Activated CD8-positive, alpha-beta memory T cell treated with anti-CD3 and anti-CD28 coated beads, Interleukin-2, amount 10 ng/mL, durations not matched to agents 7 days and 5 days (primary cell): Measurements from ENCODE around the gene SERP1. TPM values are rescaled to one million over a fixed set of nuclear protein-coding genes. Genes with fewer than 3 reads are reported as not detected.

Experiments used
- ATAC-seq: fragments of 150-1000 bp; cut with Tn5 transposase; one replicate; pipeline ENCODE4 v1.10.0; 2021; ENCODE audit warnings: moderate library complexity
- CTCF ChIA-PET: fragments of 350-600 bp; sonication (Branson Sonifier 250); formaldehyde crosslinking; loops from one replicate; lab custom pipeline; 2021; ENCODE audit warnings: antibody characterized with exemption; lab: Charles Lee
- DNase-seq: peaks from one replicate; pipeline ENCODE4 v3.0.0-alpha.2; 2020
- H3K27ac Mint-ChIP-seq: one replicate; pipeline ENCODE4 v1.8.0; 2021; ENCODE audit warnings: mild to moderate bottlenecking, mixed read lengths
- H3K27me3 Mint-ChIP-seq: one replicate; pipeline ENCODE4 v1.8.0; 2021; ENCODE audit warnings: mixed read lengths
- H3K36me3 Mint-ChIP-seq: one replicate; pipeline ENCODE4 v1.8.0; 2021; ENCODE audit warnings: mild to moderate bottlenecking, mixed read lengths
- H3K4me1 Mint-ChIP-seq: one replicate; pipeline ENCODE4 v1.8.0; 2021; ENCODE audit warnings: mixed read lengths
- H3K4me3 Mint-ChIP-seq: one replicate; pipeline ENCODE4 v1.8.0; 2021; ENCODE audit warnings: mild to moderate bottlenecking, moderate library complexity, mixed read lengths
- H3K9me3 Mint-ChIP-seq: one replicate; pipeline ENCODE4 v1.8.0; 2022; ENCODE audit warnings: low read depth, mixed read lengths
- total RNA-seq, 2 experiments: library from RNA; stranded (reverse); gene quantifications; one replicate each; pipeline ENCODE4 v1.2.3, GENCODE V29; 2021

Gene SERP1
- total RNA-seq, 2 experiments from 2014 or later: 84.8 to 95.9 TPM

GRCh38 chr3:150555859-150556436 is 9.7 kb upstream of the SERP1 start:
- Mint-ChIP-seq H3K4me1 (peaks cover 36% of the 10 kb centered on the region), H3K27me3 (no peaks in the 10 kb centered on the region), H3K9me3 (no peaks in the 10 kb centered on the region), H3K36me3 (peaks cover 55% of the 10 kb centered on the region), H3K27ac (no peak overlapping the region), H3K4me3 (no peak overlapping the region)
- ATAC-seq (peak; percentile 20), DNase-seq (no peak)
- CTCF ChIA-PET: interaction anchor here (1.3 kb wide), 1 partner anchor 10 kb away, joined by 3 read pairs; the partner anchor contains the start of genes EIF2A and SERP1

- peak overlapping the region; percentile 92 for H3K4me3 Mint-ChIP-seq
- H3K4me1 Mint-ChIP-seq: peaks cover 57% of the 10 kb centered on the region
- DNase-seq (no peak), ATAC-seq (no peak)
- CTCF ChIA-PET: interaction anchor here (0.9 to 1.2 kb wide), 2 partner anchors 9 to 58 kb away, joined by 3 read pairs; no protein-coding TSS in a partner anchor
- H3K9me3 Mint-ChIP-seq: no peaks in the 10 kb centered on the region
- H3K27me3 Mint-ChIP-seq: no peaks in the 10 kb centered on the region
- peak overlapping the region; percentile 96 for H3K27ac Mint-ChIP-seq
- H3K36me3 Mint-ChIP-seq: peaks cover 35% of the 10 kb centered on the region
Measured at GRCh38 chr3:150547045-150547741, 897 bp upstream of the SERP1 start.

- no peaks in the 10 kb centered on the region for H3K27me3 Mint-ChIP-seq
Measured at GRCh38 chr3:150545419-150546225, 674 bp downstream of the SERP1 start.

GRCh38 chr3:150544726-150545125 is 1.6 kb downstream of the SERP1 start:
- H3K4me3 Mint-ChIP-seq: peak overlapping the region; percentile 92
- peaks cover 56% of the 10 kb centered on the region for H3K4me1 Mint-ChIP-seq
- no peaks in the 10 kb centered on the region for H3K9me3 Mint-ChIP-seq
- H3K27me3 Mint-ChIP-seq: no peaks in the 10 kb centered on the region
- DNase-seq (no peak), ATAC-seq (no peak)
- CTCF ChIA-PET: interaction anchor here (0.9 to 1.7 kb wide), 8 partner anchors 17 to 541 kb away, joined by 3 to 5 read pairs (median 4); partner anchors contain the start of genes MED12L and TSC22D2
- peak overlapping the region; percentile 14 for H3K27ac Mint-ChIP-seq
- H3K36me3 Mint-ChIP-seq: peaks cover 37% of the 10 kb centered on the region

More at GRCh38 chr3:150545419-150546225, 674 bp downstream of the SERP1 start:
- CTCF ChIA-PET: interaction anchor here (0.6 to 1.6 kb wide), 11 partner anchors 11 to 1602 kb away, joined by 3 to 5 read pairs (median 3); partner anchors contain the start of genes MED12L and TSC22D2
- Mint-ChIP-seq H3K4me1 (peaks cover 61% of the 10 kb centered on the region), H3K4me3 (peak overlapping the region; percentile 92), H3K27ac (peak overlapping the region; percentile 96), H3K9me3 (no peaks in the 10 kb centered on the region), H3K36me3 (peaks cover 41% of the 10 kb centered on the region)
- peak; percentile 72 for DNase-seq
- peak; percentile 16 for ATAC-seq

GRCh38 chr3:150544041-150544440 is 2.3 kb downstream of the SERP1 start:
- Mint-ChIP-seq H3K36me3 (peaks cover 34% of the 10 kb centered on the region), H3K9me3 (no peaks in the 10 kb centered on the region), H3K27me3 (no peaks in the 10 kb centered on the region), H3K27ac (peak overlapping the region; percentile 14), H3K4me1 (peaks cover 51% of the 10 kb centered on the region), H3K4me3 (peak overlapping the region; percentile 92)
- CTCF ChIA-PET: interaction anchor here (1.1 to 1.7 kb wide), 7 partner anchors 40 to 592 kb away, joined by 3 to 4 read pairs (median 3); partner anchors contain the start of genes MED12L and TSC22D2
- no peak for DNase-seq
- no peak for ATAC-seq

GRCh38 chr3:150543531-150543930 is 2.8 kb downstream of the SERP1 start:
- ATAC-seq (no peak), DNase-seq (no peak)
- Mint-ChIP-seq H3K36me3 (peaks cover 34% of the 10 kb centered on the region), H3K4me1 (peaks cover 47% of the 10 kb centered on the region), H3K9me3 (no peaks in the 10 kb centered on the region), H3K27ac (no peak overlapping the region), H3K27me3 (no peaks in the 10 kb centered on the region), H3K4me3 (no peak overlapping the region)
- CTCF ChIA-PET: interaction anchor here (1.1 to 1.7 kb wide), 4 partner anchors 62 to 592 kb away, joined by 3 to 4 read pairs (median 4); partner anchors contain the start of gene TSC22D2

- H3K27ac Mint-ChIP-seq: no peak overlapping the region
- CTCF ChIA-PET: interaction anchor here (1.2 to 1.7 kb wide), 3 partner anchors 134 to 593 kb away, joined by 3 to 4 read pairs (median 3); partner anchors contain the start of gene TSC22D2
- no peaks in the 10 kb centered on the region for H3K27me3 Mint-ChIP-seq
- H3K9me3 Mint-ChIP-seq: no peaks in the 10 kb centered on the region
- peaks cover 43% of the 10 kb centered on the region for H3K4me1 Mint-ChIP-seq
- H3K36me3 Mint-ChIP-seq: peaks cover 34% of the 10 kb centered on the region
- H3K4me3 Mint-ChIP-seq: no peak overlapping the region
- DNase-seq (no peak), ATAC-seq (no peak)
Measured at GRCh38 chr3:150543128-150543527, 3.2 kb downstream of the SERP1 start.

- peaks cover 32% of the 10 kb centered on the region for H3K4me1 Mint-ChIP-seq
- H3K4me3 Mint-ChIP-seq: no peak overlapping the region
- CTCF ChIA-PET: interaction anchor here (1.0 to 1.2 kb wide), 3 partner anchors 8 to 222 kb away, joined by 3 to 4 read pairs (median 3); partner anchors contain the start of gene SIAH2
- no peak overlapping the region for H3K27ac Mint-ChIP-seq
- H3K27me3 Mint-ChIP-seq: no peaks in the 10 kb centered on the region
- ATAC-seq (no peak), DNase-seq (no peak)
- peaks cover 30% of the 10 kb centered on the region for H3K36me3 Mint-ChIP-seq
- no peaks in the 10 kb centered on the region for H3K9me3 Mint-ChIP-seq
Measured at GRCh38 chr3:150540991-150541390, 5.3 kb downstream of the SERP1 start.

GRCh38 chr3:150540297-150540696 is 6.0 kb downstream of the SERP1 start:
- Mint-ChIP-seq H3K27me3 (no peaks in the 10 kb centered on the region), H3K9me3 (no peaks in the 10 kb centered on the region), H3K27ac (no peak overlapping the region), H3K4me3 (no peak overlapping the region), H3K36me3 (peaks cover 27% of the 10 kb centered on the region), H3K4me1 (peaks cover 30% of the 10 kb centered on the region)
- no peak for DNase-seq
- CTCF ChIA-PET: interaction anchor here (1.0 kb wide), 1 partner anchor 15 kb away, joined by 3 read pairs; no protein-coding TSS in a partner anchor
- ATAC-seq: no peak

- H3K27ac Mint-ChIP-seq: no peak overlapping the region
- peaks cover 21% of the 10 kb centered on the region for H3K36me3 Mint-ChIP-seq
- ATAC-seq: peak; percentile 39
- no peak overlapping the region for H3K4me3 Mint-ChIP-seq
- DNase-seq: no peak
- CTCF ChIA-PET: interaction anchor here (0.6 to 1.5 kb wide), 3 partner anchors 10 to 336 kb away, joined by 3 to 5 read pairs (median 4); no protein-coding TSS in a partner anchor
- H3K9me3 Mint-ChIP-seq: no peaks in the 10 kb centered on the region
- no peaks in the 10 kb centered on the region for H3K27me3 Mint-ChIP-seq
- peaks cover 19% of the 10 kb centered on the region for H3K4me1 Mint-ChIP-seq
Measured at GRCh38 chr3:150538324-150539208, 7.7 kb downstream of the SERP1 start.

- CTCF ChIA-PET: no interaction called here
- Mint-ChIP-seq H3K9me3 (no peaks in the 10 kb centered on the region), H3K27me3 (no peaks in the 10 kb centered on the region)
Measured at GRCh38 chr3:150535204-150535603, 11.1 kb downstream of the SERP1 start.

GRCh38 chr3:150531775-150532174 is 14.5 kb downstream of the SERP1 start:
- H3K4me1 Mint-ChIP-seq: peaks cover 5% of the 10 kb centered on the region
- CTCF ChIA-PET: no interaction called here
- no peak for DNase-seq
- peaks cover 6% of the 10 kb centered on the region for H3K27me3 Mint-ChIP-seq
- no peak for ATAC-seq
- H3K27ac Mint-ChIP-seq: no peak overlapping the region
- H3K36me3 Mint-ChIP-seq: no peaks in the 10 kb centered on the region
- no peaks in the 10 kb centered on the region for H3K9me3 Mint-ChIP-seq
- no peak overlapping the region for H3K4me3 Mint-ChIP-seq

More at GRCh38 chr3:150535204-150535603, 11.1 kb downstream of the SERP1 start:
- ATAC-seq (no peak), DNase-seq (no peak)
- Mint-ChIP-seq H3K36me3 (no peaks in the 10 kb centered on the region), H3K4me3 (no peak overlapping the region), H3K27ac (no peak overlapping the region), H3K4me1 (peaks cover 5% of the 10 kb centered on the region)
